Measurements from ENCODE around the gene PMAIP1.

Gene PMAIP1

GRCh38 chr18:59915606-59916005, 15.8 kb downstream of the PMAIP1 start:
- DNase-seq, result no peak

DNA sequence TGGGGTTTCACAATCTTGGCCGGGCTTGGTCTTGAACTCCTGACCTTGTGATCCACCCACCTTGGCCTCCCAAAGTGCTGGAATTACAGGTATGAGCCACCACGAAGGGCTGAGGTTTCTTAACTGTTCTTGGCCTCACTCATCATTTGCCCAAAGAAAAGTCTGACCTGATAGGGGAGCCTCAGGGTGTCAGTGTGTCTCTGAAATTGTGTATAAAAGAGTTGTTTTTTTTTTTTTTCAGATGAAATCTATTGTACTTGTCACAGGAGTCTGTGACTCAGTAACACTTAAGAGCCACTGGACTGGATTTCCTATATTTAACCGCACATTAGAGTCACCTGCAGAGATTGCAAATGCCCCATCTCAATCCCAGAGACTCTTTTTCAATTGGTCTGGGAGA, 16.9 kb downstream of the PMAIP1 start:
- DNase-seq, result no peak

DNA sequence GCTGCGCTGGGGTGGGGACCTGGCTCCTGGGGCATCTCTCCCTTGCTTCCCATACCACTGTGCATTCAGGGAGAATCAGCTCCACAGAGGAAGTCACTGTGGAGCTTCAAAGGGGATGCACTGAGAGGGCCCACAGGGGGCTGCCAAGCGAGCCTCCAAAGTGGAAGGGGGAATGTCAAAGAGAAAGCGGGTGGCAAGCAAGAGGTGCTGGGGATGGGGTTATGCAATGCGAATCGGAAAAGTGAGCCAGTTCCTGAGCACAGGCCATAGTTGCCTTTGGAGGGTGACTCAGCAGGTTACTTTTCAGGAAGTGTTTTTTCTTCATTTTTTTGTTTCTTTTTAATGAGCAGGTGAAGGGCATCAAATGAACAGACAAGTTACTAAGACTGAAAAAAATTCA, 17.6 kb downstream of the PMAIP1 start:
- no peak for DNase-seq

DNA sequence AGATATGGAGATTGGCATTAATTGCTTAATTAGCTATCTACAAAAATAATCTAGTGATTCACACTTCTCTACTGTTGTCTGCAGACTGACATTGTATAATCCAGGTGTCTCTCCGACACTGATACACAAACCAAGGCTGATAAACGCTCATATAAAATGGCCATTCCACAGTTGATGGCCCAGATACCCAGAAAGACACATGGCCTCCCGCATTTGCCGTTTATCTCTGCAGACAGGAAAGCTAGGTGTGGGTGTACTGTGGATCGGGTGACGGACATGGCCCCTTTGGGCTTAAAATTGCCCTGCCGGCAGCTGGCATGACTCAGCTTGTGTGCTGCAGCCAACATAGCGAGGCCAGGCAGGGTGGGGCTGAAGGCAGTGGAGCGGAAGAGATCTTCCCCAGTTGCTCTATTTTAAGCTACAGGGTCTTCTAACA, 18.5 kb downstream of the PMAIP1 start:
- DNase-seq, result no peak

DNA sequence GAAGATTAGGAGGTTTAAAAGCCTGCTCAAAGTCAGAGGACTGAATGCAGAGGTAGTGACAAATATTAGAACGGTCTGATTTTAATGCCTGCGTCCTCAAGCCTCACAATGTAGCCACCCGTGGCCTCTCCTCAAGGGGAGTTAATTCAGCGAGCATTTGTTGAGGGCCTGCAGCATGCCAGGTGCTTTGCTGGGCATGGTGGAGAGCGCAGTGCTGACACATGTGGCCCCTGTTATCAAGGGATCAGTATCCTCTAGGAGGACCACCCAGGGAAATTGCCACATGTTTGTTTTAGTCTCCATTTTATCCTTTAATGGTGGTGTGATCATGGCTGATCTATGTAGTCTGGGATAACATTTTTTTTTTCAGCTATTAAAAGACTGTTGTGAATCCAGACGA, 19.2 kb downstream of the PMAIP1 start:
- no peak for DNase-seq

DNA sequence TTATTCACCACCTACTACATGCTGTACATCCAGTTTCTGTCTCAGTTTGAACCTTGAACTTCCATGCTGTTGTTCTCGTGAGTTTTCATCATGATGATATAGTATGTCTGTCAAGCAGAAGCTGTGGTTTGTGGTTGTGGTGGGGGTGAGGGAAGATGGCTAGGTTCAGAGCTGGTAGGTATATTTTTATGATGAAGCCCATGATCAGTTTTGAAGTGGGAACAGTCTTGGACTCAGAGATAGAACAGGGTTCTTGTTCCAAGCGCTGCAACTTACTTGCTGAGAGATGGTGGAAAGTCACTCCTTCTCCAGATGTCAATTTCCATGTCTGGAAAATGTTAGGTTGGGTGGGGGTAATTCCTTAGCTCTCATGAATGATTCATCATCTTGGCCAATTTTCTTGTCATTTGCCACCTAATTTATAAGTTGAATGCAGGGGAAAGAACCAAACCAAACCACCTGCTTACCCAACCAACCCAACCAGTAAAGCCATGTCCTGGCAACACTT, 21.6 kb downstream of the PMAIP1 start:
- DNase-seq, result no peak

DNA sequence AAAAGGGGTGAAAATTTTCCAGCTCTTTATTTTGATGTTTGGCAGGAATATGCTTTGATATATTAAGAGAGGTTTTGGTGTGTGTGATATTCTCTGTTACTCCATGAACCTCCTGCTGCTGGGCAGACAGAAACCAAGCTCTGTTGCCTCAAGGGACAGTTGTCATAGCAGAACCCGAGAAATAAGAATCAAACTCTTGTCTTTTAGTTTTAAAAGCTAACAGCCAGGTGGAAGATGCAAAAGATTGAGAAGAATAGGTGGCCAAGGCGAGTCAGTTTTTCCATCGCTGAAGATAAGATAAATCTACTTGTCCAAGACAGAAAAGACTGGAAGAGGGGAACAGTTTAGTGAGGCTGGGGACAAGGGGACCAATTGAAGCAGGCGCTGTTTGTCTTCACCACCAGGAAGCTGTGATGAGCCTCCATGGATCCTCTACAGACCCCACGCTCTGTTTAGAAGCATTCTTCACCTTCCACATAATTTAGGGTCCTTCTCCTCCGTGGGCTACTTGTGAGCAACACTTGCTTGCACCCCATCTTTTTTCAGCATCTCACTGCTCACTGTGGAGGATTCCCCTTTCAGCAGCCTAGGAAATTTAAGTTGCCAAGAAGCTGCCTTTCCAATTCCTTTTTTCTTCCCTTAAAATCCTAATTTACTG, 23.9 kb downstream of the PMAIP1 start:
- DNase-seq, result no peak

- DNase-seq, result no peak
Measured at GRCh38 chr18:59926131-59926530, 26.3 kb downstream of the PMAIP1 start.

DNA sequence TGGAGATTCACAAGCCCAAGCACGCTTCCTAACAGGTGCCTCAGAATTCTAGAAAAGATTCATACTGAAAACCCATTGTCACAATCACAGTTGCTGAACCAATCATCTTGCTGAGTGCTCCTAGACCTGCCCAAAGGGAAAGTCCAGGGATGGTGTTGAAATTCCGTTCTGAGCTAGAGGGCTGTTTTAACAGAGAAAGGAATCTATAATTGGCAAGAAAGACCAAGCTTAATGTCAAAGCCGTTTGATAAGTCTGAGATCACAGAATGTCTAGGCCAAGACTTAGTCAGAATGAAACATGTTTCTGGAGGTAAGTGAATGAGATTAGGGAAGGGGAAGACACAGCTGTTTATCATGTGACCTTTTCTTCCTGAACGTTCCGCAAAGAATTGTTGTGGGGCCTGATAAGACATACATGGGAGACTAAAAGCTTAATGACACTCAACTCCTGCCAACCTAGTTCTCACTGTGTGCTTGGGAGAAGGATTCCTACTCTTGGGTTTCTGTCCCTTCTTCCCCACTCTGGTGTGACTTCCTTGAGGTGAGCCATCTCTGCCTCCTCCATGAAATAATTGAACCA, 27.5 kb downstream of the PMAIP1 start:
- DNase-seq, result no peak

DNA sequence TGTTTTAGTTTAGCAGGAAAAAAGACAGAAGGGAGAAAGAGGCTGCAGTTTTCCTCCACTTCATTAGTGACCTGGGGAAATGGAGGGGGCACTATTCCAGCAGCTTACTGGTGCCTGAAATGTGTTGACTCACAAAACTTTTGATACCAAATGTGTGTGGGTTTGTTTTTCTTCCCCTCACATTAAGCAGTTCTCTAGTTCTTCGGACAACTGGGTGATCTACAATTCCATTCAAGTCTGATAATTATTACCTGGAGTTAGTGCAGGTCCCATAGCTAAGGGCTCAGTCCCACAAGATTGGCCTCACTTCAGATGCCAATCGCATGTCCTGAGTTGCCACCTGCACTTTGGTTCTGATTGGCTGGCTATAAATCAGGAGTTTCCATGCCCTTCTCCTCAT, 28.4 kb downstream of the PMAIP1 start:
- DNase-seq, result no peak

- DNase-seq, result no peak
Measured at GRCh38 chr18:59929621-59930295, 30.0 kb downstream of the PMAIP1 start.

DNA sequence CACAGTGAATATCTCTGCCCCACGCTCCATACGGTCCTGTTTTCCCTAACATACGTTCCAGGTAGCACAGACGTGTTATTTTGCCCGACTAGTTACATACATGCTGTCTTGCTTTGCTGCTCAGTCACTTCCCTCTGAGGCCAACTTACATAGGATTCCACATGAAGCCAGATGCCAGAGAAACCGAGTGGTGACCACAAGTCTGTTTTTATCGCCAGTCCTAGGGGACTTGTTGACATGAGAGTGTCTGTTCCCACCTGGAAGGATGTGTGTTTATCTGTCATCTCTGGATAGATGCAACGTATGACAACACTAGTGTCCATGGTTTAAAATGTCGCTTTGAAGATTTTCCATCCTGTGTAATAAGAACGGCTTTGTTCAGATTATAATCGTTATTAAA, 32.6 kb downstream of the PMAIP1 start:
- DNase-seq, result no peak

DNA sequence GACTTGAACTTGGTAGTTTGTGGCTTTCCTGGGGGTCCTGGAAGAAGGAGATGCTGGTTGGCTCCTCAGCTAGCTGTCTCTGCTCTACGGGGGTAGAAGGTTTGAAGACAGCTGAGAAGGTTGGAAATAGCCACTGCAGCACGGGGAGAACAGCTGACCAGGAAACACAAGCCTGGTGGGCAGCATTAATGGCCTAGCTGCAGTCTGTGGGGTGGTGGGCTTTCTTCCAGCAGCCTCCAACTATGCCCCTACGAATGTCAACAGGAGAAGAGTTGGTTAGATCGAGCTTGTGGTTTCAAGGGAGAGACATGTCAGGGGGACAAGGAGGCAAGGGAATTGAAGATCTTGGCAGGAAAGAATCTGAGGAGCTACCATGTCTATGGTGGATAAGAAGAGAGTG, 38.9 kb downstream of the PMAIP1 start:
- DNase-seq, result no peak

DNA sequence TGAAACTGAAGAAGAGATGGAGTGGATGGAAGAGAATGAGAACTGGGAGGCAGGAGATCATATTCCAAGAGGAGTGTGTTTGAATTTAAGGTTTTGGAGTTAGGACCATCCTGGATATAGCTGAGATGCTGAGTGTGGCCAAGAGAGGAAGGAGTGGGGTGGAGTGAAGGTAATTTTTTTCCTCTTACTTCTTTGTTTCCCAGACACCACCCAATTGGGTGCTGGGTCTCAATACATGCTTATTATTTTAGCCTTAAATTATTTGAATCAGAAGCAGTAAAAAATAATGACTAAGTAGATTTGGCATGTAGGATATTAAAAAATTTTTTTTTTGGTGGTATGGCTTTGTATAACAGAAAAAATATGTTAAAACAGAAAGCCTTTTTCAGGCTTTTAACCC, 39.3 kb downstream of the PMAIP1 start:
- no peak for DNase-seq

DNA sequence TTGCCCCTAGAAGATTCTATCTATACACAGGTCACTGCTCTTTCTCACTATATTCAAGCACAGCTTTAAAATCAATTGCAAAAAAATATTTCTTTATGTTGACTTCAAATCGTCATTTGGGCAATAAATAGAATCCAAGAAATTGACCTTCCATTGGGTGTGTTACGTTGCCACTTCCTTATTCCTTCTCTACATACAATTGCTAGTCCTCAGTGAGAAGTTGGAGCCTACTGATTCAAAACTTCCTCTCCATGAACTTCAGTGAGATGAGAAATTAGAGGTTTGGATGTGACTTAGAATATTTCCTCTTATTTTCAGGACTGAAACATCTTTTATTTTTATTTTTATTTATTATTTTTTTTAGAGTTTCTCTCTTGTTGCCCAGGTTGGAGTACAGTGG, 40.3 kb downstream of the PMAIP1 start:
- no peak for DNase-seq

DNA sequence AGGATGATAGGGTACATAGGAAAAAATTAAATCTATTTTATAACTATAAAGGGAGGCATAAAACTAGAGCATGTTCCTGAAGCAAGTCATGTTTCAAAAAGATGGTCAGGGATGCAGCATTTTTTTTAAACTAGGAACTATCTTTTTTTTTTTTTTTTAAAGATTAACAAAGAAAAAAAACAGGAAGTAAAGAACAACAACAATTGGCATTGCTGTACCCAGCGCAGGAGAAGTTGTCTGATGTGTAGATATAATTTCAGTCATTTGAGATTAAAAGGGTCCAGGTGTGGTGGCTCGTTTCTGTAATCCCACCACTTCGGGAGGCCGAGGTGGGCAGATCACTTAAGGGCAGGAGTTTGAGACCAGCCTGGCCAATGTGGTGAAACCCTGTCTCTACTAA, 41.5 kb downstream of the PMAIP1 start:
- no peak for DNase-seq

- no peak for DNase-seq
Measured at GRCh38 chr18:59942601-59943000, 42.8 kb downstream of the PMAIP1 start.

- DNase-seq, result no peak
Measured at GRCh38 chr18:59945544-59945943, 45.7 kb downstream of the PMAIP1 start.

DNA sequence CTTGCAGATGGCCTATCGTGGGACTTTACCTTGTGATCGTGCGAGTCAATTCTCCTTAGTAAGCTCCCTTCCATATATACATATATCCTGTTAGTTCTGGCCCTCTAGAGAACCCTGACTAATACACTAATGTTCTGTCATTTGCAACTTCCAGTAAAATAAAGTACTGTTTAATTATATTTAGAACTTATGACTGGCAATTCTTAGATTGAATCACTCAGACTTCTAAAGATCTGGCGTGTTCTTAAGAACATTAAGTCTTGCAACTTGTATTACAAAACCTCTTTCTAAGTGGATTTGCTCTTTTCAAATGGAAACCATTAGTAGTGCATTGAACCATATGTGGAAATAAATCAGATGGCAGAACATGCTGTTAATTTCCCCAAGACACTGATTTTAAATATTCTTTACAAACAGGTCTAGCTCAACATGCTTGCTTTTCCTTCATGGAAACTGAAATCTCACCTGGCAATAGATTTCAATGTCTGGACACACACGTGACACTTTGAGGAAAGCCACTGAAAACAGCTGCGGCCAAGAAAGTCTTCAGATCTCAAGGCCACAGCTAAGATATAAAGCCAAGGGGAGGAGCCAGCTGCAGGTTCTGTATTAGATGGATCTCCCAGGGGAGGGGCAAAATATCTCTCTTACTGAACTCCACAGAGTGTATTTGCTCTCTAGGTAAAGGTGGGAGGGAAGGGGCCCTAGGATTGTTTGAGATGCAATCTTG, 50.6 kb downstream of the PMAIP1 start:
- DNase-seq, result no peak

- no peak for DNase-seq
Measured at GRCh38 chr18:59951591-59951990, 51.8 kb downstream of the PMAIP1 start.

GRCh38 chr18:59952283-59953007, 52.6 kb downstream of the PMAIP1 start:
- no peak for DNase-seq

Measured in right forelimb (tissue), 1 donor.